Activated naive CD4-positive, alpha-beta T cell treated with anti-CD3 and anti-CD28 coated beads, Interleukin-2, amount 50 U/mL, for 24 hours (primary cell): ENCODE data around the gene ZC3H14.

Experiments used
- H3K27ac Mint-ChIP-seq: one replicate; pipeline ENCODE4 v1.8.0; 2021; ENCODE audit warnings: mild to moderate bottlenecking, mixed read lengths
- H3K27me3 Mint-ChIP-seq: one replicate; pipeline ENCODE4 v1.8.0; 2021; ENCODE audit warnings: mixed read lengths
- H3K36me3 Mint-ChIP-seq: one replicate; pipeline ENCODE4 v1.8.0; 2021; ENCODE audit warnings: mixed read lengths
- H3K4me1 Mint-ChIP-seq: one replicate; pipeline ENCODE4 v1.8.0; 2021; ENCODE audit warnings: mixed read lengths
- H3K4me3 Mint-ChIP-seq: one replicate; pipeline ENCODE4 v1.8.0; 2021; ENCODE audit warnings: mild to moderate bottlenecking, mixed read lengths
- H3K9me3 Mint-ChIP-seq: one replicate; pipeline ENCODE4 v1.8.0; 2021; ENCODE audit warnings: mixed read lengths

ZC3H14 gene

DNA sequence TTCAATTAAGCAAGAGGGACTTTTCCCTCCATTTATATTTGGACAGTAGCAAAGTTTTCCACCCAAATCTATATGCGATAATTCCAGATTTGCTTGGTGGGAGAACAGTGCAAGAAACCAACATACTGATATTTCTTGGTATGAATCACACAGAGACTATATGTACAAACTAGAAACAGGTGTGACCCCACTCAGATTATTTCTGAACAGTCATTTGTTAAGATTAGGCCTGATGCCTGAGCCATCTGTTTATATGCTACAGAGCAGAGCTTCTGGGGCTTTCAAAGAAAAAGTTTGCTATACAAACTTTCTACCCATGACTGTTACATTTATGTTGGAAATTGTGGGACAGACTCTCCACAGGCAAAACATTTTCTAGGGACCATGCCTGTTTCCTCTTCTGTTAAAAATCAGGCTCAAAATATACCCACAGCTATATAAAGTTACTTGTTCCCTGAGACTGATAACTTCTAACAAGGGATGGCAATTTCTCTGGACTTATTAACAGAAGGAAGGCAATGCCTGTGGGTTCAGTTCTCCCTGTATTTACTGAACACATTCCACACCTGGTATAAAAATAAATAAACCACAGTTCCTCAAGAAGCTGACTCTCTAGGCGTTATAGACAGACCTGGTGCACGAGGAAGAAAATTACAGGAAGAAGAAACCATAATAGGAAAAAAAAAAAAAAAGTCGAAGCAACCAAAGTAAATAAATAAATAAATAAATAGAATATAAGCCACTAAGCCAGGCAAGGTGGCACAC lies 16.0 kb upstream of the ZC3H14 start:
- H3K4me1 Mint-ChIP-seq, result peaks cover under 1% of the 10 kb centered on the region
- H3K4me3 Mint-ChIP-seq, result no peak overlapping the region
- H3K27me3 Mint-ChIP-seq, result peaks cover 2% of the 10 kb centered on the region
- H3K27ac Mint-ChIP-seq, result no peak overlapping the region
- no peaks in the 10 kb centered on the region for H3K36me3 Mint-ChIP-seq
- H3K9me3 Mint-ChIP-seq, result no peaks in the 10 kb centered on the region

DNA sequence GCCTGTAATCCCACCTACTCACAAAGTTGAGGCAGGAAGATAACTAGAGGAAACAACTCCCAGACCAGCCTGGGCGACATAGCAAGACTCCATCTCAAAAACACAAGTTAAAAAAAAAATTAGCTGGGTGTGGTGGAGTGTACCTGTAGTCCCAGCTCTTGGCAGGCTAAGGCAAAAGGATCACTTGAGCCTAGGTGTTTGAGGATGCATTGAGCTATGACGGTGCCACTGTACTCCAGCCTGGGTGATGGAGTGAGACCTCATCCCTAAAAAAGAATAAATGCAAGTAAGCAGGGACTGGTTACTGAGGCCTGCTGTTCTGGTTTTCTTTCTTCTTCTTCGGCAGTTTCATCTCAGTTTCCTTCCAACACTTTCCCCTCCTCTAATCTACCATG lies 15.5 kb upstream of the ZC3H14 start:
- Mint-ChIP-seq H3K36me3 (no peaks in the 10 kb centered on the region), H3K27ac (no peak overlapping the region), H3K4me3 (no peak overlapping the region), H3K9me3 (no peaks in the 10 kb centered on the region), H3K27me3 (peaks cover 4% of the 10 kb centered on the region), H3K4me1 (peaks cover 7% of the 10 kb centered on the region)

DNA sequence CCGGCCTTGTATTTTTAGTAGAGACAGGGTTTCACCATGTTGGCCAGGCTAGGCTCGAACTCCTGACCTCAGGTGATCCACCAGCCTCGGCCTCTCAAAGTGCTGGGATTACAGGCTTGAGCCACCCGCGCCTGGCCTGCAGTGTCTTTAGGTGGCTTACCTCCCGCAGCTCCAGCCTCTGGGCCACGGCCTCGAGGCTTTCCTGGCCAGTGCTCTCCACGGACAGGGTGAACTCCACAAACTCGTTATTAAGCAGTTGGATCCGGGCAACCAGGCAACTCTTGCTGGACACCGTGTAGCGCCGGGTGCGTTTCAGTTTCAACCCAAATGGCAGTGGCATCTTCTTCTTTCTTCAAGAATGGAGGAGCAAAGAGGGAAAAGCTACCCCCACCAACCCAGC lies 12.8 kb upstream of the ZC3H14 start:
- no peaks in the 10 kb centered on the region for H3K9me3 Mint-ChIP-seq
- peaks cover 22% of the 10 kb centered on the region for H3K27me3 Mint-ChIP-seq
- no peak overlapping the region for H3K27ac Mint-ChIP-seq
- peaks cover 16% of the 10 kb centered on the region for H3K4me1 Mint-ChIP-seq
- H3K36me3 Mint-ChIP-seq, result no peaks in the 10 kb centered on the region
- H3K4me3 Mint-ChIP-seq, result no peak overlapping the region

DNA sequence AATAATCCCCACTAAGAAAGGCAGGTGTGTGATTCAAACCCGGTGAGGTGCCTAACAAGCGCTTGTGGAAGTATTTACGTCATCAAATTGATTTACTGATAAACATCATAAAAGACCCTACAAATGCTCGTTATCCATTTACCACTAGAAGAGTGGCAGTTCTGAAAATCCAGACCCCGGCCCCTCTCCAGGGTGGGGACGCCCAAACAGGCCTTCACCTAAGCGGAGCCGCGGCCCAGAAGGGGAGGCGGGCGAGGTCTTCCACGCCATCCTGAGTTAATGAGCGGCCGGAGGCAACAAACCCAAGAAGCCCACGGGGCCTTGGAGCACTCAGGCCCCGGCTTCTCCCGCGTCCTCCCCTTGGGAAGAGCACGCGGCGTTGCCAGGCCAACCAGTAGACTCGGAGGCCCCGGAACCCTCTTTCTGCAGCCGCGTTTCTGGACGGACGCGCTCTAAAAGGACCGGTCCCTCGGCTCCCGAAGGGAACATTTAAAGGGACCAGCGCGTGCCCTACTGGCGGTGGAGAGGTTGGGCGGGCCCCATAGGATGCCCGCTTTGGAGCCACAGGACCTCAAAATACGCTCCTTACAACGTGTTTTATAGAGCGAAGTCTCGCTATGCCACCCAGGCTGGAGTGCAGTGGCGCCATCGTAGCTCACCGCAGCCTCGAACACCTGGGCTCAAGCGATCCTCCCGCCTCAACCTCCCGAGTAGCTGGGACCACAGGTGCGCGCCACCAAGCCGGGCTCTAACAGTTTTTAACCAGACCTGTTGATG lies 11.6 kb upstream of the ZC3H14 start:
- peaks cover 16% of the 10 kb centered on the region for H3K4me1 Mint-ChIP-seq
- no peaks in the 10 kb centered on the region for H3K9me3 Mint-ChIP-seq

DNA sequence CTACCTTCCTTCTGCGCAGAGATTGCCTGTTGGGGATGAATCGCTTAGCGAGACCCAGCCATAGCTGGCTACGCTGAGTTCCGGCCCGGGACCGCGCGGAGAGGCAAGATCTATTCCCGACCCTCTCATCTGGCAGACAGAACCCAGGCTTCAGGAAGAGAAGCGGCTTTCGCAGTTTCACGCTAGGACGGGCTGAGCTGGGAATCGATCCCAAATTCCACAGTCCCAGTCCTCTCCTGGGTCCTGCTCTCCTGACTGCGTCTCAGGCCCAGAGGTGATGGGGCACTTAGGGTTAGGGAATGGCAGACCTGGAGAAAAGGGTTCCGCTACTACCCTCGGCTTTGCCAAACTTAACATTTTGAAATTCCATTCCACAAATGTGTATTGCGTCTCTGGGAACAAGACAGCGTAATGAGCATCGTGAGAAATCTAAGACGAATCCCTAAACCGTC lies 10.8 kb upstream of the ZC3H14 start:
- Mint-ChIP-seq H3K4me1 (peaks cover 23% of the 10 kb centered on the region), H3K9me3 (no peaks in the 10 kb centered on the region), H3K27me3 (peaks cover 34% of the 10 kb centered on the region), H3K36me3 (no peaks in the 10 kb centered on the region), H3K4me3 (peak overlapping the region; percentile 66), H3K27ac (no peak overlapping the region)

More for the DNA sequence above, 11.6 kb upstream of the ZC3H14 start:
- Mint-ChIP-seq H3K27me3 (peaks cover 30% of the 10 kb centered on the region), H3K4me3 (peak overlapping the region; percentile 66), H3K36me3 (no peaks in the 10 kb centered on the region), H3K27ac (no peak overlapping the region)

DNA sequence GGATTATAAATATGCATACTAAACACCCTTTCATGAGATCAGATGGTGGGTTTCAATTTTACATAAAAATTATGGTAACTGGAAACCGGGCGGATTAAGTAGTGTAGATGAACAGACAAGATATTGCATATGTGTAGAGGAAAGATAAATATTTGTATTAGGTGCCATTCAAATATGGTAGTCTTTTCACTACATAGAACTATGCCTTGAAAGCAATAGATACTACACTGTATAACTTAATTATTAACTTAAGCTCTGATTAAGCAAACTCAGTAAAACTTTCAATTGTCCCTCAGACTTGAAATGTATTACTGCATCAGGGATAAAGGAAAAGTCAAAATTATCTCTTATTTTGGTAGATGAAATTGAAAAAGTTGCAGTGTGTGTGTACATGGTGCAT lies 10.0 kb upstream of the ZC3H14 start:
- Mint-ChIP-seq H3K9me3 (no peaks in the 10 kb centered on the region), H3K4me3 (no peak overlapping the region), H3K4me1 (peaks cover 32% of the 10 kb centered on the region), H3K36me3 (no peaks in the 10 kb centered on the region), H3K27me3 (peaks cover 34% of the 10 kb centered on the region), H3K27ac (no peak overlapping the region)

DNA sequence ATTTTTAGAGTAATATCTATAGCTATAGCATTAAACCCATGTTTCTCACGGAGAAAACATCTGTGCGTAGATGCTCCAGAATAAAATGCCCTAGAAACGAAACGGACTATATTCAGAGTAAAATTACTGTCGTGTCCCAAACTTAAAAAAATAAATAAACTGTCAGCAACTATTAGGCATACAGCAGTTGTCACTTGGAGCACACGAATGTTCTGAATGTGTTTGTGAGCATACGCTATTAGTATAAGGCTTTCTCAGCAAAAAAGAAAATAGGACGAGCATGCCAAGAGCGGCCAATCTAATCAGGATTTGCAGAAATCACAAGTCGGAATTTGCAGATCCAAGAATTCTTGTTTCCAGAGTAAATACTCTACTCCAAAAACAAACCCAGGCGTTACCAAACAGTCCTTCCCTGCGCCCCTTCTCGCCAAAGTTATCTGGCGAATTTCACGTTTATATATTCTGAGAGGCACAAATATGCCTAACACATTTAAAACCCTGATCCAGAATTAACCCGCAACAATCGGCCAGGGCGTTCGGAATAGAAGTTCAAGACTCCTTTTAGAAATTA lies 8.9 kb upstream of the ZC3H14 start:
- H3K4me3 Mint-ChIP-seq, result peak overlapping the region; percentile 74
- peak overlapping the region; percentile 55 for H3K27ac Mint-ChIP-seq
- H3K36me3 Mint-ChIP-seq, result no peaks in the 10 kb centered on the region
- peaks cover 34% of the 10 kb centered on the region for H3K27me3 Mint-ChIP-seq
- peaks cover 36% of the 10 kb centered on the region for H3K4me1 Mint-ChIP-seq
- H3K9me3 Mint-ChIP-seq, result no peaks in the 10 kb centered on the region

DNA sequence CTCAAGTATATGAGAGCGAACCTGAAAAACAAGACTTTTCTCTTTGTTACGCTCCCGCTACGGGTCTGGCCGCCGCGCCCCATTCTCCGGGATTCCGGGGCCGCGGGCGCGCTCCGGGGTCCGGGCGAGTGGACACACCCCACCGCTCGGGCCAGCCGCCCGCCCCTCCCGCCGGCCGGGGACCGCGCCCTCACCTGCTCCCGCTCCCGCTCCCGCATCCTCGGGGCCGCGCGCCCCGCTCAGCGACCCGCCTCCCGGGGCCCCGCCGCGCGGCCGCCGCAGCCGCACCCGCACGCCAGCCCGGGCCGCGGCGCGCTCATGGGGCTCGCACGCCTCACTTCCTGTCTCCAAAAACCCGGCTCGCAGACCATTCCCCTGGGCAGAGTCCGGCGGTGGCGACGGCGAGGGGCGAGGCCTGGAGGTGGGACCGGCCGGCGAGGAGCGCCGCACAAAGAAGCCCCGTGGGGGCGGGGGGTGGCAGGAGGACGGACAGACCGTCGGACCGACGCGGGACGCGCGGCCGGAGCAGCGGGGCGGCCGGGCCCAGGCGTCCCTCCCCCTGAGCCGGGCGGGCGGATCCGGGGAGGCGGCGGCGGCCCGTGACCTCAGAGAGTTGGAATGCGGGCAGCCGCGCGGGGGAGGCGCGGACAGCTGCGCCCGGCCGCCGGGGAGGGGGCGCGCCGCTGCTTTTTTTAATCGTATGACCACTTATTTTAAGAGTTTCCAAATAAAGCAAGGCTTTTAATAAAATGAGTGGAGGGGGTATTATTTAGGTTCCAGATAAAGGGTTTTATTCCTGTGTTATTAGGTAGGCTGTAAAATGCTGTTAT lies 8.2 kb upstream of the ZC3H14 start, which contains the start of gene PTPN21:
PTPN21 (minus strand) TSS at position 551 of the 830 bp plus-strand sequence. CDS start 4,590 bp downstream, outside the sequence.
- Mint-ChIP-seq H3K9me3 (no peaks in the 10 kb centered on the region), H3K27me3 (peaks cover 34% of the 10 kb centered on the region)

DNA sequence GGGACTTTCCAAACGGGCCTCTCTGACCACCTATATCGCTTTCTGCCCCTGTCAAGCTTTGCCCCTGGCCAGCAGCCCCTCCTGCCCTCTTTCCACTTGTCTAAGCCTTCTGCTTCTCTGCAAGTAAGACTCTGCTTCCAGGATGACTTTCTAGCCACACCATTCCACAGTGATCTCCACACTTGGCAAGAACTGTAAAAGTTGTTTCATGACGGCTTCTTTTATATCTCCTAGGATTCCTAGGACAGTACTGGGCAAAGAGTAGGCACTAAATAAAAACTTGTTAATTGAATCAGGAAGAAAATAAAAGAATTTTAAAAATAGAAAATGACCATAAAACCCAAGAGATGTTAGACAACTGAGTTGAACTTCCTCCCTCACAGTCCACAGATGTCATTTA lies 6.3 kb upstream of the ZC3H14 start:
- Mint-ChIP-seq H3K4me1 (peaks cover 44% of the 10 kb centered on the region), H3K27ac (peak overlapping the region; percentile 48), H3K27me3 (peaks cover 34% of the 10 kb centered on the region), H3K36me3 (no peaks in the 10 kb centered on the region), H3K4me3 (no peak overlapping the region), H3K9me3 (no peaks in the 10 kb centered on the region)

More for the DNA sequence above, 8.2 kb upstream of the ZC3H14 start, which contains the start of gene PTPN21:
- Mint-ChIP-seq H3K4me3 (peak within 1 kb of the TSS; percentile 80), H3K27ac (peak within 1 kb of the TSS; percentile 55), H3K4me1 (peaks cover 40% of the 10 kb centered on the region), H3K36me3 (no peaks in the 10 kb centered on the region)

DNA sequence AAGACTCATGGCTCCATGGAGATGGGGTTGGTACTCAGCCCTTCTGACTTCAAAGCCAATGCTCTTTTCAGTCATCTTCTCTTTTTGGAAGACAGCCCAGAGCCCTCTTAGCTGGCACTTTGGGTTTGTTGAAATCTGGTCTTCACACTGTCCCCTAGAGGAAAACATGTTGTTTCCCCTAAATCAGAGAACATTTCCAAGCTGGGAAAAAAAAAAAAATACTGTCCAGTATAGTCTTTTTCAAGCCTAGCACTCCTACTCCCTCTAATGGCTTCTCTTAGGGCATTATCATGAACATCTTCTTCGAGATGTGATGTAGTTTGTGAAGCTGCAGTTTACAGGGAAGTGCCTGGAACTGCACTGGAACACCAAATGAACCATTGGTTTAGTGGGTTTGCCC lies 3.0 kb upstream of the ZC3H14 start:
- H3K27me3 Mint-ChIP-seq, result peaks cover 13% of the 10 kb centered on the region
- H3K4me1 Mint-ChIP-seq, result peaks cover 51% of the 10 kb centered on the region
- H3K9me3 Mint-ChIP-seq, result no peaks in the 10 kb centered on the region
- no peaks in the 10 kb centered on the region for H3K36me3 Mint-ChIP-seq
- no peak overlapping the region for H3K27ac Mint-ChIP-seq
- H3K4me3 Mint-ChIP-seq, result no peak overlapping the region

DNA sequence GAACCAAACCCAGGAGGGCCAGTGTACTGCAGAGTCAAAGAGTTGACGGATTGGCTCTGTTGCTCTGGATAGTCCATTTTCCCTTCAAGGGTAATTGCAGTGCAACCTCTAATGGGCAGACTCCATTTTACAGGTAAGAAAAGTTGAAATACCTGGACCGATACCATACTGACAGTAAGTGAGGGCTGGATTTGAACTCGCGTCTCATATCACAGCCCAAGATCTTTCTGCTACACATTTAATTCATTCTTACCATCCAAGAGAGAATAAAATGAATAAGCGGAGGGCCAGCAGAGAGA lies 356 bp upstream of the ZC3H14 start:
- H3K36me3 Mint-ChIP-seq, result no peaks in the 10 kb centered on the region
- H3K27ac Mint-ChIP-seq, result peak overlapping the region; percentile 92
- H3K4me1 Mint-ChIP-seq, result peaks cover 39% of the 10 kb centered on the region
- peak overlapping the region; percentile 99 for H3K4me3 Mint-ChIP-seq
- no peaks in the 10 kb centered on the region for H3K9me3 Mint-ChIP-seq
- H3K27me3 Mint-ChIP-seq, result no peaks in the 10 kb centered on the region

DNA sequence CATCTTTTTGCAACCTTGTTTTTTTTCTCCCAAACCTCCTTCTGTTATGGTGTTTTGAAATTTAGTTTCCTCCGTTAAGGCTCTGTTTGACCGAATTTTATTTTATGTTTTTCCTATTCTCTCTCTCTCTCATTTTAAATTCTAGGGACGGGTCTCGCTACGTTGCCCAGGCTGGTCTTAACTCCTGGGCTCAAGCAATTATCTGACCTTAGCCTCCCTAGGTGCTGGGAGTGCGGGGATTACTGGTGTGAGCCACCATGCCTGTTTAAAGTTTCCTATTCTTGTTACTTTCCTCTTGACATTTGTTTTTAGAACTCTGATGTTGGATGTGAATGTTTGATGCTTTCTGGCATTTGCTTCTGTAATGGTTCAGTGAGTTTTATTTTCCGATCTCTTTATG lies 1.0 kb downstream of the ZC3H14 start:
- Mint-ChIP-seq H3K9me3 (no peaks in the 10 kb centered on the region), H3K4me1 (peaks cover 32% of the 10 kb centered on the region), H3K27ac (peak overlapping the region; percentile 94), H3K36me3 (peaks cover 5% of the 10 kb centered on the region), H3K27me3 (no peaks in the 10 kb centered on the region), H3K4me3 (peak overlapping the region; percentile 99)

DNA sequence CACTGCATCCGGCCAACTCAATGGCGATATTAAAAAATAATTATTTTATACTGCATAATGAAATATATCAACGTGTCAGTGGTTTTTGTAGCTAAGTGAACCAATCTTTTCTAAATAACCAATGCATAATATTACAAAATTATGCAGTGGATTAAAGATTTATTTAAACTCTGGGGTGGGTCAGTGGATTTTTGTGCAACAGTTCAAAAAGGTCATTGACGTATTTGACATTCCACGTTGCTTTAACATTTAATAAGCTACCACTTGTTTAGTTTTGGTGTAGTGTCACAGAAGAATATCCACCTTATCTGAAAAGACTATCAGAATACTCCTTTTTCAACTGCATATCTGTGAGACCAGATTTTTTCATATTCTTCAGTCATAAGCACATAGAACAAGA lies 2.6 kb downstream of the ZC3H14 start:
- peaks cover 24% of the 10 kb centered on the region for H3K4me1 Mint-ChIP-seq
- no peaks in the 10 kb centered on the region for H3K9me3 Mint-ChIP-seq
- no peak overlapping the region for H3K27ac Mint-ChIP-seq
- peaks cover 12% of the 10 kb centered on the region for H3K36me3 Mint-ChIP-seq
- no peak overlapping the region for H3K4me3 Mint-ChIP-seq
- H3K27me3 Mint-ChIP-seq, result no peaks in the 10 kb centered on the region

DNA sequence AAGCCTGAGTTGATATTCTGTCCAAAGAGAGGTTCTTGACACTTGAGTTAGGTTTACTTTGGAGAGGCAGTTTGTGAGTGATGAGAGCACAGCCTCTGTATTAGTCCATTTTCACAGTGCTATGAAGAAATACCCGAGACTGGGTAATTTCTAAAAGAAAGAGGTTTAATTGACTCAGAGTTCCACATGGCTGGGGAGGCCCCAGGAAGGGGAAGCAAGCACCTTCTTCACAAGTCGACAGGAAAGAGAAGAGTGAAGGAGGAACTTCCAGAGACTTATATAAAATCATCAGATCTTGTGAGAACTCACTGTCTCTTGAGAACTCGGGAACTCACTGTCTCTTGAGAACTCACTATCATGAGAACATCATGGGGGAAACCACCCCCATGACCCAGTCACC lies 5.4 kb downstream of the ZC3H14 start:
- Mint-ChIP-seq H3K36me3 (peaks cover 21% of the 10 kb centered on the region), H3K27ac (no peak overlapping the region)

DNA sequence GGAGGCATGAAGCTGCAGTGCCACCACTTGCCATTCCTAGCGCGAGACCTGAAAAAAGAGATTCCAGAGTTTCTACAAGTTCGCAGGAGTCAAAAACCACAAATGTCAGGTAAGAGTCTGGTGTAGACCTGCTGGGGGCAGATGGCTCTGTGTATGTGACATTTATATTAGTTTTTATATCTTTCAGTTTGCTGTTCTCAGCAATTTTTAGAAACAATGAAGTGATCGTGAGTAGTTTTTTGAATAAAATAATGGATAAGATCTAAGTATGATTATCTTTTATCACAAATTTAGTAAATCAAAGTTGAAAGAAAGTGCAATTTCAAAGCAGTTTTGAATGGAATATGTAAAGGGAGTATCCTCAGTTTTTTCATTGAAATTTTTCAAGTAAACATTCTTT lies 9.3 kb downstream of the ZC3H14 start:
- no peaks in the 10 kb centered on the region for H3K27me3 Mint-ChIP-seq
- H3K27ac Mint-ChIP-seq, result no peak overlapping the region
- H3K9me3 Mint-ChIP-seq, result no peaks in the 10 kb centered on the region
- peaks cover 32% of the 10 kb centered on the region for H3K36me3 Mint-ChIP-seq
- no peaks in the 10 kb centered on the region for H3K4me1 Mint-ChIP-seq
- no peak overlapping the region for H3K4me3 Mint-ChIP-seq

More for the DNA sequence above, 5.4 kb downstream of the ZC3H14 start:
- Mint-ChIP-seq H3K4me1 (peaks cover 13% of the 10 kb centered on the region), H3K4me3 (no peak overlapping the region), H3K9me3 (no peaks in the 10 kb centered on the region), H3K27me3 (no peaks in the 10 kb centered on the region)
